Measurements from ENCODE around the gene OSBPL10. TPM values are rescaled to one million over a fixed set of nuclear protein-coding genes. Genes with fewer than 3 reads are reported as not detected.

The OSBPL10 gene
- total and polyA plus RNA-seq, 2 of the 8 experiments (the other 6 are each of a cell fraction or from before 2014, with no cell fraction given) = 26.2 to 86.7 TPM

DNA sequence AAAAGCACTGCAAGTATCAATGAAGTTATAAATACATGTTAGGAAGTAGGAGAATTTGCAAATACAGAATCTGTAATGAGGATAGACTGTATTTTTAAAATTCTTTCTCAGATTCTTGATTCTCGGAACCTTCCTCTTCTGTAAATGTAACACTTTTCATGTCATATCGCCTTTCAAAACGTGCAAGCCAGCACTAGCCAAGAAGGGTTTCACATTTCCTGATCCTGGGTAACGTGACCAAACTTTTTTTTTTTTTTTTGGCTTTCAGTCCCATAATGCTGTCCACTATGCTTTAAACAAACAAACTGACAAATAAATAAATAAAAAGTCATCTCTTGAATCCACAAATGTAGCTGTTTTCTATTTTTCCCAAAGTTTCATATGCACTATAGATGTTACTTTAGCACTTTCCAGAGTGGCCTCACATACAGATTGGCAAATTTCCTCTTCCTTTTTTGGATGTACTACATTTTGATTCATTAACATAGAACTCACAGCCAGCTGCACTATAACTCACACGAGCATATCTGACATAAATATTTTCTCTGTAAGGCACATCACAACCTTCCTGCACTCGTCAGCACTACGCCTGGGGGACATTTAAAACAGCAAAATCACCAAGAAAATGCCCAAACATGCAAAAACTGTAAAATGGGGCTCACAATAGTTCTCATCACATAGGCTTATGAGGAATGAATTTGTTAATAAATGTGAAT lies 208.1 kb downstream of the OSBPL10 start:
- H2BK20ac ChIP-seq (ENCODE audit: low read length) = no peak overlapping the region

More for the DNA sequence above, 208.1 kb downstream of the OSBPL10 start:
- DNase-seq (ENCODE audit: low read depth in 1 of 2, low spot score in 2 of 2) (no peak), FAIRE-seq (no peak)
- TF ChIP-seq POLR2AphosphoS5 (IDR thresholded peaks at IDR 0.05; ENCODE audit: low read depth, low read length) = no peak
- no peaks in the 10 kb centered on the region for H3K23me2 ChIP-seq (ENCODE audit: low read depth, low read length)
- no peaks in the 10 kb centered on the region for H3K9me3 ChIP-seq (ENCODE audit: insufficient read depth in 2 of 2, low read depth in 1 of 2, low read length in 1 of 2)
- no peaks in the 10 kb centered on the region; the same call in 1 of the 2 replicates for H3K79me1 ChIP-seq (ENCODE audit: low read depth, low read length)
- H3K79me2 ChIP-seq (ENCODE audit: control insufficient read depth in 1 of 2, insufficient read depth in 2 of 2, low read length in 2 of 2) = peaks cover 0 to 31% of the 10 kb centered on the region in 2 experiments; a peak in 2 of 4 replicates
- H4K8ac ChIP-seq (ENCODE audit: extremely low read depth, insufficient read depth, low read length) = no peak overlapping the region
- H2BK15ac ChIP-seq (ENCODE audit: low read length) = no peak overlapping the region
- no peak overlapping the region for H2BK120ac ChIP-seq (replicated peaks; ENCODE audit: low read depth, low read length)
- H2AFZ ChIP-seq (ENCODE audit: low read length) = no peak overlapping the region
- no peaks in the 10 kb centered on the region; a peak in 1 of 7 replicates for H3K4me1 ChIP-seq (replicated peaks in 1 of 4; ENCODE audit: control insufficient read depth in 3 of 4, insufficient read depth in 4 of 4, low read length in 3 of 4)
- CTCF ChIA-PET (ENCODE audit: partially characterized antibody) = no interaction called here
- H2AK5ac ChIP-seq (ENCODE audit: low read depth, low read length) = no peak overlapping the region
- 89% methylated on average over 7 of the region's 7 CpGs; no CpG with 5 or more reads in 1 of the 2 experiments for WGBS, 2 experiments (ENCODE audit: extremely low coverage in 1 of 2, insufficient coverage in 1 of 2, insufficient read length in 1 of 2, insufficient replicate concordance in 2 of 2, low coverage in 1 of 2, low lambda C conversion rate in 2 of 2, missing lambda C conversion rate in 1 of 2)
- H3K4me2 ChIP-seq (ENCODE audit: insufficient read depth in 1 of 2, low read depth in 2 of 2, low read length in 2 of 2) = no peak overlapping the region
- no peak overlapping the region for H3K18ac ChIP-seq (ENCODE audit: extremely low read depth, low read length)
- no peak overlapping the region for H3K23ac ChIP-seq (ENCODE audit: insufficient read length)
- no peaks in the 10 kb centered on the region for H3K36me3 ChIP-seq (ENCODE audit: control insufficient read depth in 2 of 4, insufficient read depth in 4 of 4, low read length in 3 of 4)
- no peak overlapping the region for H2BK12ac ChIP-seq (ENCODE audit: low read depth, low read length)
- H4K91ac ChIP-seq (replicated peaks; ENCODE audit: insufficient read length, low read length) = no peak overlapping the region
- no peak overlapping the region for H3K4ac ChIP-seq (replicated peaks; ENCODE audit: insufficient read length, low read depth, low read length)
- no peaks in the 10 kb centered on the region for H4K20me1 ChIP-seq (replicated peaks in 1 of 2; ENCODE audit: control insufficient read depth in 1 of 2, insufficient read depth in 2 of 2, low read length in 2 of 2)
- H3K9ac ChIP-seq (replicated peaks in 1 of 4; ENCODE audit: extremely low read depth in 1 of 4, low read depth in 3 of 4, low read length in 3 of 4) = no peak overlapping the region
- H3K56ac ChIP-seq (replicated peaks; ENCODE audit: insufficient read length, low read depth, low read length) = no peak overlapping the region
- H3K27me3 ChIP-seq (replicated peaks in 1 of 4; ENCODE audit: control insufficient read depth in 3 of 4, extremely low read depth in 1 of 4, insufficient read depth in 3 of 4, low read length in 3 of 4) = no peaks in the 10 kb centered on the region
- POLR2A ChIA-PET (ENCODE audit: partially characterized antibody) = no interaction called here
- no peak overlapping the region for H4K5ac ChIP-seq (ENCODE audit: insufficient read length, low read depth, low read length)
- H3K14ac ChIP-seq (ENCODE audit: insufficient read length) = no peak overlapping the region
- no peak overlapping the region for H2BK5ac ChIP-seq (ENCODE audit: low read depth, low read length)
- H3K4me3 ChIP-seq (ENCODE audit: extremely low read depth in 1 of 4, insufficient read depth in 2 of 4, low read depth in 3 of 4, low read length in 4 of 4) = no peak overlapping the region
- no peak overlapping the region for H3K27ac ChIP-seq (ENCODE audit: low read depth, low read length)
